HL-60/S4 treated with retinoic acid at 250 ng/mL for 4 days and 3 days (cell line): Measurements from ENCODE around the gene WDPCP.
"Not testable (repeated sequence)": the region's sequence is repeated elsewhere in the genome, so short reads cannot be mapped to it uniquely, and the experiment has no call there.

ENCODE experiments used
- in situ Hi-C: fragments of 300-500 bp; cut with MboI; formaldehyde crosslinking; loops from 2 replicates; pipeline ENCODE4 v1.7.0; 2022; ENCODE audit warnings: low sequenced_read_pairs

WDPCP gene

GRCh38 chr2:63588385-63589147, at the start of gene WDPCP, which contains the start of gene MDH1:
TSS of gene WDPCP (minus strand) at chr2:63588477. CDS start at chr2:63588271, 206 bp downstream.
TSS of gene MDH1 (plus strand) at chr2:63588963. CDS start at chr2:63589044, 81 bp downstream.
- in situ Hi-C loops = no loop called here

GRCh38 chr2:63632382-63632781, 44.1 kb upstream of the WDPCP start:
- in situ Hi-C loops = no loop called here

GRCh38 chr2:63631501-63631900, 43.2 kb upstream of the WDPCP start:
- in situ Hi-C loops = no loop called here

GRCh38 chr2:63628403-63628942, 40.2 kb upstream of the WDPCP start:
- in situ Hi-C loops = no loop called here

- in situ Hi-C loops = no loop called here
These were observed 39.6 kb upstream of the WDPCP start for GRCh38 chr2:63627866-63628265.

- in situ Hi-C loops = not testable (repeated sequence)
These were observed 35.5 kb upstream of the WDPCP start for GRCh38 chr2:63623763-63624162.

- in situ Hi-C loops = no loop called here
These were observed 34.5 kb upstream of the WDPCP start for GRCh38 chr2:63622751-63623150.

GRCh38 chr2:63619328-63619727, 31.1 kb upstream of the WDPCP start:
- in situ Hi-C loops = no loop called here

- in situ Hi-C loops = no loop called here
These were observed 29.1 kb upstream of the WDPCP start for GRCh38 chr2:63617366-63617765.

- in situ Hi-C loops = no loop called here
These were observed 27.0 kb upstream of the WDPCP start for GRCh38 chr2:63614983-63615945.

- in situ Hi-C loops = no loop called here
These were observed 26.2 kb upstream of the WDPCP start for GRCh38 chr2:63614448-63614968.

GRCh38 chr2:63613391-63613901, 25.2 kb upstream of the WDPCP start:
- in situ Hi-C loops = no loop called here

GRCh38 chr2:63610525-63610924, 22.2 kb upstream of the WDPCP start:
- in situ Hi-C loops = no loop called here

- in situ Hi-C loops = not testable (repeated sequence)
These were observed 20.6 kb upstream of the WDPCP start for GRCh38 chr2:63608865-63609264.

GRCh38 chr2:63604666-63605065, 16.4 kb upstream of the WDPCP start:
- in situ Hi-C loops = no loop called here

- in situ Hi-C loops = no loop called here
These were observed 12.7 kb upstream of the WDPCP start for GRCh38 chr2:63600881-63601460.

- in situ Hi-C loops = no loop called here
These were observed 10.7 kb upstream of the WDPCP start for GRCh38 chr2:63598981-63599380.

GRCh38 chr2:63596401-63596883, 8.2 kb upstream of the WDPCP start:
- in situ Hi-C loops = no loop called here

- in situ Hi-C loops = no loop called here
These were observed 6.4 kb upstream of the WDPCP start for GRCh38 chr2:63594660-63595059.

- in situ Hi-C loops = no loop called here
These were observed 3.4 kb upstream of the WDPCP start for GRCh38 chr2:63591566-63592175.
